Neural progenitor cell (in vitro differentiated cells): ENCODE data around the gene TK1.

Source experiments
- CTCF ChIP-seq: fragments of 200-600 bp; sonication (generic); IDR thresholded peaks from 2 replicates; pipeline ENCODE4 v1.5.1; 2017; ENCODE audit warnings: antibody characterized with exemption, mild to moderate bottlenecking
- EZH2 ChIP-seq: fragments of 200-600 bp; sonication (generic); IDR thresholded peaks from 2 replicates; pipeline ENCODE4 v1.6.1; 2017; ENCODE audit warnings: antibody characterized with exemption, mild to moderate bottlenecking, moderate library complexity
- EZH2phosphoT487 ChIP-seq: fragments of 200-600 bp; sonication (generic); IDR thresholded peaks from 2 replicates; pipeline ENCODE4 v1.6.1; 2017; ENCODE audit warnings: antibody characterized with exemption

GRCh38 chr17:78127239-78127887 lies 59.5 kb downstream of the TK1 start:
- TF ChIP-seq CTCF (no peak), EZH2phosphoT487 (no peak), EZH2 (no peak)
